MCF 10A (cell line): ENCODE measurements around the gene PDZD4. TPM values are rescaled to one million over a fixed set of nuclear protein-coding genes. Genes with fewer than 3 reads are reported as not detected.

Experiments used
- BruUV-seq: library from RNA; stranded (reverse); fragments of 400-500 nt; replicated peaks from 2 replicates; lab custom pipeline; 2021; lab: Mats Ljungman, UMichigan
- CTCF ChIA-PET: fragments of 300-600 bp; sonication (Branson Sonifier 250); formaldehyde crosslinking; extraction: SDS; loops from one replicate; lab custom pipeline; 2021; ENCODE audit warnings: antibody characterized with exemption, inconsistent platforms; lab: Yijun Ruan, JAX
- POLR2A ChIA-PET: fragments of 300-600, 350-650 bp; sonication (Branson Sonifier 250); formaldehyde crosslinking; extraction: SDS; loops from one replicate; lab custom pipeline; 2020; ENCODE audit warnings: antibody characterized with exemption, inconsistent platforms; lab: Yijun Ruan, JAX
- DNase-seq: peaks from one replicate; pipeline ENCODE4 v3.0.0-alpha.2; 2018; ENCODE audit not compliant: unreplicated experiment
- H3K27ac Mint-ChIP-seq: one replicate; pipeline ENCODE4 v1.8.0; 2022; ENCODE audit warnings: mild to moderate bottlenecking, low read depth, mixed read lengths; ENCODE audit not compliant: unreplicated experiment
- H3K27me3 Mint-ChIP-seq: one replicate; pipeline ENCODE4 v1.8.0; 2022; ENCODE audit warnings: mixed read lengths; ENCODE audit not compliant: insufficient read depth, unreplicated experiment
- H3K36me3 Mint-ChIP-seq: one replicate; pipeline ENCODE4 v1.8.0; 2022; ENCODE audit warnings: mild to moderate bottlenecking, moderate library complexity, mixed read lengths; ENCODE audit not compliant: insufficient read depth, unreplicated experiment
- H3K4me1 Mint-ChIP-seq: one replicate; pipeline ENCODE4 v1.8.0; 2022; ENCODE audit warnings: mixed read lengths; ENCODE audit not compliant: insufficient read depth, unreplicated experiment
- H3K4me3 Mint-ChIP-seq: one replicate; pipeline ENCODE4 v1.8.0; 2022; ENCODE audit warnings: mild to moderate bottlenecking, moderate library complexity, mixed read lengths; ENCODE audit not compliant: unreplicated experiment
- H3K9me3 Mint-ChIP-seq: one replicate; pipeline ENCODE4 v1.8.0; 2022; ENCODE audit warnings: mixed read lengths; ENCODE audit not compliant: unreplicated experiment
- intact Hi-C: fragments of 100-400 bp; cut with micrococcal nuclease; formaldehyde crosslinking; loops from 2 replicates; pipeline ENCODE4 v1.14.1; 2022
- total RNA-seq: library from RNA; stranded (reverse); gene quantifications from 2 replicates; pipeline ENCODE4 v1.2.3, GENCODE V29; 2022
- TF ChIP-seq, protein P1 (sequence below): fragments of 200-600 bp; IDR thresholded peaks from one replicate; pipeline ENCODE4 v1.8.0; 2022; ENCODE audit warnings: antibody characterized with exemption, mild to moderate bottlenecking; ENCODE audit not compliant: unreplicated experiment

PDZD4 gene
- total RNA-seq, 1 experiment from 2014 or later = not detected

DNA sequence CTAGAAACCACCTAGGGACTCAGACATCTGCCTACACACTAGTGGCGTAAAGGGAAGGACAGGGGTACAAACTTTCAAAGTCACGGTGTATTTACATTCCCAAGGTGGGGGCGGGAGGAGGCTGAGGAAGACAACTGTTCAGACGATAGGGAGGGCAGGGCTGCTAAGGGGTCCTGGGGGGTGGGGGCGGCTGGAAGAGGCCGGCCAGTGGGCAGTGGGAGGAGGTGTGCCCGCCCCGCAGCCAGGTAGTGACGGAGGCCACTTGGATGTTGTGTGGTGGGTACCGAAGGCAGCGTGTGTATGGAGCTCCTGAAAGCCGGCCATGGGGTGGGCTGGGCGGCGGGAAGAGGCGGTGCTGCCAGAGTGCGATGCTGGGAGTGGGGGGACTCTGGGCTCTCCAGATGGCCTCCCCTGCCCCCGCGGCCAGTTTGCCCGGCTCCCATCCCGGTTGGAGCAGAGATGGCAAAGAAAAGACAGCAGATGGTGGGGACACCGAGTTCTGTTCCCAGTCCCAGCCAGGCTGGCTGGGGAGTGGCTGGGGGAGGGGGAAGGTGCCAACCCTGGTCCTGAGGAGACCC lies 31.5 kb upstream of the PDZD4 start:
- TF ChIP-seq, protein P1, sequence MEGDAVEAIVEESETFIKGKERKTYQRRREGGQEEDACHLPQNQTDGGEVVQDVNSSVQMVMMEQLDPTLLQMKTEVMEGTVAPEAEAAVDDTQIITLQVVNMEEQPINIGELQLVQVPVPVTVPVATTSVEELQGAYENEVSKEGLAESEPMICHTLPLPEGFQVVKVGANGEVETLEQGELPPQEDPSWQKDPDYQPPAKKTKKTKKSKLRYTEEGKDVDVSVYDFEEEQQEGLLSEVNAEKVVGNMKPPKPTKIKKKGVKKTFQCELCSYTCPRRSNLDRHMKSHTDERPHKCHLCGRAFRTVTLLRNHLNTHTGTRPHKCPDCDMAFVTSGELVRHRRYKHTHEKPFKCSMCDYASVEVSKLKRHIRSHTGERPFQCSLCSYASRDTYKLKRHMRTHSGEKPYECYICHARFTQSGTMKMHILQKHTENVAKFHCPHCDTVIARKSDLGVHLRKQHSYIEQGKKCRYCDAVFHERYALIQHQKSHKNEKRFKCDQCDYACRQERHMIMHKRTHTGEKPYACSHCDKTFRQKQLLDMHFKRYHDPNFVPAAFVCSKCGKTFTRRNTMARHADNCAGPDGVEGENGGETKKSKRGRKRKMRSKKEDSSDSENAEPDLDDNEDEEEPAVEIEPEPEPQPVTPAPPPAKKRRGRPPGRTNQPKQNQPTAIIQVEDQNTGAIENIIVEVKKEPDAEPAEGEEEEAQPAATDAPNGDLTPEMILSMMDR = no peak
- ChIA-PET CTCF (interaction anchor here (0.7 kb wide), 1 partner anchor 850 kb away, joined by 4 read pairs; no protein-coding TSS in a partner anchor), POLR2A (no interaction called here)
- no peak overlapping the region for H3K27ac Mint-ChIP-seq
- H3K4me1 Mint-ChIP-seq = no peaks in the 10 kb centered on the region
- no peak overlapping the region for H3K4me3 Mint-ChIP-seq
- intact Hi-C loops = no loop called here
- peaks cover 7% of the 10 kb centered on the region for H3K36me3 Mint-ChIP-seq
- BruUV-seq = no TSS peak
- H3K27me3 Mint-ChIP-seq = peaks cover 44% of the 10 kb centered on the region
- H3K9me3 Mint-ChIP-seq = peaks cover 6% of the 10 kb centered on the region
- no peak for DNase-seq

DNA sequence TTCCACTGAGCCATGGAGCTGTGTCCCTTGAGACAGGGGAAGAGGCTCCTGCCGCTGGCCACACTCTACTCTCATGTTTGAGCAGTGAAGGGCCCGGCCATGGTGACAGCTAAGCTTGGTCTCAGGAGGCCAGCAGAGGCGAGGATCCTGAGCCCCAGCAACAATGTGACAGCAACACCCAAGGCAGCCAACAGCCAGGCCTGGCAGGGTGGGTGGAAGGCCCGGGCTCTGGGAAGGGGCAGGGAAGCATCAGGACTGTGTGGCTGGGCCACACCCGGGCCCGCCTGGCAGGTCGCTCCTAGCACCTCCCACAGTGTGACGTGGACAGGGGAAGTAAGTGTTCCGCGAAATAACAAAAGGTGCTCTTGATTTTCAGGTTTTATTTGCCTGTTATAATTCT lies 30.8 kb upstream of the PDZD4 start:
- intact Hi-C loops = no loop called here
- peaks cover 7% of the 10 kb centered on the region for H3K36me3 Mint-ChIP-seq
- no peak overlapping the region for H3K27ac Mint-ChIP-seq
- TF ChIP-seq, protein P1 = no peak
- ChIA-PET POLR2A (no interaction called here), CTCF (interaction anchor here (0.7 kb wide), 1 partner anchor 850 kb away, joined by 4 read pairs; no protein-coding TSS in a partner anchor)
- H3K4me1 Mint-ChIP-seq = no peaks in the 10 kb centered on the region
- no peak for DNase-seq
- no peak overlapping the region for H3K4me3 Mint-ChIP-seq
- BruUV-seq = no TSS peak
- H3K27me3 Mint-ChIP-seq = peaks cover 50% of the 10 kb centered on the region
- H3K9me3 Mint-ChIP-seq = peaks cover 6% of the 10 kb centered on the region

DNA sequence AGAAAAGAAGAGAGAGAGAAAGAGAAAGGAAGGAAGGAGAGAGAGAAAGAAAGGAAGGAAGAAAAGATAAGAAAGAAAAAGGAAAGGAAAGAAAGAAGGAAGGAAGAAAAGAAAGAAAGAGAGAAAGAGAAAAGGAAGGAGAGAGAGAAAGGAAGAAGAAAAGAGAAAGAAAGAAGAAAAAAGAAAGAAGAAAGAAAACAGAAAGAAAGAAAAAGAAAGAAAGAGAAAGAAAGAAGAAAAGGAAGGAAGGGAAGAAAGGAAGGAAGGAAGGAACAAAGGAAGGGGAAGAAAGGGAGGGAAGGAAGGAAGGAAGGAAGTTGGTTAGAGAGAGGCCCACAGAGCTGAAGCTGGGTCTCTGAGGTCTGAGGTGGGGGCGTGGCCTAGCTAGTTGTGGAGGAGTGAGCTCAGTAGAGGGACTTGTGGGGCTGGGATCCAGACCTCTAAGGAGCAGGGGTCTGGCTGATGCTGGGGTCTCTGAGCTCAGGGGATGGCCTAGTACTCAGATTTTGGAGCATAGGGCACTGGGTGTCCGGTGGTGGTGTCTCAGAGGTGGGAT lies 27.1 kb upstream of the PDZD4 start:
- TF ChIP-seq, protein P1 = no peak
- H3K9me3 Mint-ChIP-seq = peaks cover 6% of the 10 kb centered on the region
- no peak overlapping the region for H3K4me3 Mint-ChIP-seq
- ChIA-PET POLR2A (no interaction called here), CTCF (no interaction called here)
- intact Hi-C loops = no loop called here
- DNase-seq = no peak
- peaks cover 7% of the 10 kb centered on the region for H3K36me3 Mint-ChIP-seq
- no peaks in the 10 kb centered on the region for H3K4me1 Mint-ChIP-seq
- no peak overlapping the region for H3K27ac Mint-ChIP-seq
- no TSS peak for BruUV-seq
- H3K27me3 Mint-ChIP-seq = peaks cover 73% of the 10 kb centered on the region

DNA sequence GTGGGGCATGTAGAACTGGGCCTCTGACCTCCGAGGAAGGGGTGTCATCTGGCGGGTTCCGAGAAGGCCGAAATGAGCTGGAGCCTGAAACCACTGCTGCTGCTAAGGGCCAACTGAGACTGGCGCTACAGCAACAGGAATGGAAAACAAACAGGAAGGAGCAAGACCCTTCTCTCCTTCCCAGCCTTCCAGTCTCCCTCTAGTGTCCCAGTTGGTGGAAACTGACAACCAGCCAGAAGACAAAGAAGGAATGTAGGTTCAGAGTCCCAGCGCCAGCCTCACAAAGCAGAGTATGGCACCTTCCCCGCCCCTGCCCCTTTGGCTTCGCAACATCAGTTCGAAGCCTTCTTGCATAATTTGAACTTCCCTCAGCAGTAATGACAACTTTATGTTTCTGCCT lies 24.4 kb upstream of the PDZD4 start:
- ChIA-PET CTCF (no interaction called here), POLR2A (no interaction called here)
- Mint-ChIP-seq H3K27me3 (peaks cover 85% of the 10 kb centered on the region), H3K27ac (no peak overlapping the region), H3K4me3 (no peak overlapping the region), H3K4me1 (no peaks in the 10 kb centered on the region), H3K9me3 (peaks cover 6% of the 10 kb centered on the region), H3K36me3 (no peaks in the 10 kb centered on the region)
- no peak for DNase-seq
- TF ChIP-seq, protein P1 = no peak
- intact Hi-C loops = no loop called here
- BruUV-seq = no TSS peak
